Heart right ventricle (tissue), 16 donors: ENCODE measurements around the gene DRAM1. TPM values are rescaled to one million over a fixed set of nuclear protein-coding genes. Genes with fewer than 3 reads are reported as not detected.

Source experiments
- ATAC-seq, 8 donors: fragments of 200-7000 bp; cut with Tn5 transposase; one replicate each; pipeline ENCODE4 v1.9.1; 2020; ENCODE audit warnings: mild to moderate bottlenecking in 8 of 8, moderate library complexity in 8 of 8, moderate number of reproducible peaks in 1 of 8
- DNase-seq, 2 donors: peaks; one replicate each; pipeline ENCODE4 v3.0.0-alpha.2; 2020
- H3K27ac ChIP-seq, 10 donors: fragments of 200-600 bp; sonication (generic) in 2 of 10; one replicate each; pipeline versions ENCODE4 v1.5.0 to v1.8.0; 2020 to 2022; ENCODE audit warnings: mild to moderate bottlenecking in 3 of 10
- H3K27me3 ChIP-seq, 7 donors: fragments of 200-600 bp; one replicate each; pipeline ENCODE4 v1.8.0; 2021 to 2022; ENCODE audit warnings: mild to moderate bottlenecking in 2 of 7
- H3K36me3 ChIP-seq, 9 donors: fragments of 200-600 bp; sonication (generic) in 1 of 9; one replicate each; pipeline versions ENCODE4 v1.5.0 to v1.8.0; 2020 to 2022; ENCODE audit warnings: mild to moderate bottlenecking in 2 of 9
- H3K4me1 ChIP-seq, 9 donors: fragments of 200-600 bp; sonication (generic) in 1 of 9; one replicate each; pipeline versions ENCODE4 v1.5.0 to v1.8.0; 2020 to 2022; ENCODE audit warnings: mild to moderate bottlenecking in 4 of 9
- H3K4me3 ChIP-seq, 10 donors: fragments of 200-600 bp; sonication (generic) in 2 of 10; one replicate each; pipeline versions ENCODE4 v1.5.0 to v1.8.0; 2020 to 2022; ENCODE audit warnings: mild to moderate bottlenecking in 7 of 10, moderate library complexity in 2 of 10
- H3K9me3 ChIP-seq, 11 donors: fragments of 200-600 bp in 10 of 11; sonication (generic) in 2 of 11; one replicate each; pipeline versions ENCODE4 v1.5.0 to v1.8.0; 2013 to 2022; ENCODE audit warnings: mild to moderate bottlenecking in 2 of 11, control low read depth in 1 of 11, moderate library complexity in 1 of 11
- CTCF ChIP-seq, 9 donors: fragments of 200-600 bp; sonication (generic) in 2 of 9; IDR thresholded peaks; one replicate each; pipeline versions ENCODE4 v1.5.0 to v1.8.0; 2021 to 2022; ENCODE audit warnings: antibody characterized with exemption in 9 of 9, mild to moderate bottlenecking in 5 of 9, moderate library complexity in 1 of 9
- WGBS, 2 donors: extraction: QIAGEN DNeasy Blood & Tissue Kit; methylation state at CpG; one replicate each; pipeline ENCODE4 v1.1.7; 2013; ENCODE audit warnings: inconsistent platforms in 1 of 2; 5-methylcytosine and 5-hydroxymethylcytosine counted together
- intact Hi-C, 10 donors: fragments of 100-400 bp; cut with DNase I; formaldehyde crosslinking; loops; one replicate each; pipeline versions ENCODE4 v1.11.1 to v1.14.2; 2022
- polyA plus RNA-seq, 2 donors: library from polyadenylated mRNA; stranded (reverse); fragments of 200-250 nt; gene quantifications; one replicate each; pipeline ENCODE4 v1.2.3, GENCODE V29; 2013
- total RNA-seq, 10 donors: library from RNA; stranded (reverse); fragmentation: NEBNext Ultra II Directional in 3 of 10; extraction: Animal tissue kit (Norgen Biotek cat#: 25700) in 3 of 10; gene quantifications; one replicate each; pipeline versions ENCODE4 v1.2.1 to v1.2.4, GENCODE V29; 2021 to 2023
- donor health status: Arrhythmogenic right ventricular cardiomyopathy.
- donor health status: ischemic (EF 13 %, LVEDD 7.1; RV severe dilation, severe dysfunction).
- donor health status: healthy with polysubstance abuse.
- donor health status: DM: no; HTN: yes; CAD: no.
- donor health status: DM: no; HTN: no; CAD: no.
- donor health status: ischemic (EF 25% LVEDD 6.9; RV normal size, moderate dysfunction).
- donor health status: ischemic (EF 25% LVEDD 5.7; RV mildly dilated, moderate dysfunction).
- donor health status: healthy.
- donor health status: DM: yes; HTN: yes; CAD: no.
- donor health status: Ischemic cardiomyopathy.
- donor health status: ischemic (EF 35%, LVEDD 5.7; RV mildly dilated, moderate dysfunction).
- donor health status: nonischemic (EF 11% LVEDD 7.7; RV severe dilation, severe dysfunction).
- donor health status: DM: yes; HTN: yes; CAD: no.
- donor health status: PGD.
- donor health status: ischemic (EF 29% LVEDD 5.4; RV normal size, mild dysfunction).
- donor health status: nonischemic (EF 23%, LVEDD 6.1; RV moderate dilation, normal function).

The DRAM1 gene
- total and polyA plus RNA-seq, 12 donors: 2.4 to 19.6 (median 3.7) TPM

DNA sequence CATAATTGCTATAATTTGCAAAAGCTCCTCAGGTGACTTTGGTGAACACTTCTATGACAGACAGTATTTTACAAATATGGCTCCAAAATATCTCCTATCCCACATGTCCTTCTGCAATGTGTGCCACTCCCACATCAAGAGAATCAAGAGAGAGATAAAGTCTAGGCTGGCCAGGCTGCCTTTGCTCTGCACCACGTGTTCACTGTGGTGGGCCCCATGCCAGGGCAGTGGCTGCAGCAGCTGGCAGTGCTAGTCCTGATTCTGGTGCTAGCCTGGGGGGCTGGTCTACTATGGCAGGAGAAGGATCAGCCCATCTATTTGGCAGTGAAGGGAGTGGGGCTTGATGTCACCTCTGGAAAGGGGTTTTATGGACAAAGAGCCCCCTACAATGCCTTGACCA, 86.3 kb downstream of the DRAM1 start:
- ATAC-seq (no peak), DNase-seq (peak in 1 of 2 donors; percentile 16)
- intact Hi-C loops: no loop called here
- 16 to 26% methylated on average over 1 of the region's 1 CpG for WGBS, 2 donors
- Histone ChIP-seq H3K4me3 (no peak overlapping the region), H3K9me3 (peaks cover 0 to 12% (median 0%) of the 10 kb centered on the region in 11 donors), H3K36me3 (no peaks in the 10 kb centered on the region), H3K4me1 (no peaks in the 10 kb centered on the region), H3K27me3 (no peaks in the 10 kb centered on the region), H3K27ac (no peak overlapping the region)
- TF ChIP-seq CTCF (IDR thresholded peaks at IDR 0.05): no peak

DNA sequence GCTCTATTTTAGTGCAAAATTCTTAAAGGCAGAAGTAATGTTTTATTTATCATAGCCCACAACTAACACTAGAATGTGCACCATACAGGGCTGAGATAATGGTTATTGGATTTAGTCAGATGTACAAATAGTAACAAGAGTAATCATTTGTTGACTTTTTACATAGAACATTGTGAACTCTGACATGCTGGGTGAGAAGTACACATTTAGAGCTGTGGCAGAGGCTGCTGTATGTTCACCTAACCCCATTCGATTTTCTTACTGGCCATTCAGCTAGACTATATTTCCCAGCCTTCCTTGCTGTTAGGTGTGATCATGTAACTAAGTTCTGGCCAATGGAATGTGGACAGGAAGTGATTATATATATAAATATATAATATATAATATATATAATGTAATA, 89.1 kb downstream of the DRAM1 start:
- TF ChIP-seq CTCF (IDR thresholded peaks at IDR 0.05): no peak
- no peaks in the 10 kb centered on the region for H3K27me3 ChIP-seq
- no peak for ATAC-seq
- H3K4me3 ChIP-seq: no peak overlapping the region
- H3K4me1 ChIP-seq: no peaks in the 10 kb centered on the region
- intact Hi-C loops: no loop called here
- no peak overlapping the region for H3K27ac ChIP-seq
- DNase-seq: no peak
- H3K9me3 ChIP-seq: peaks cover 0 to 10% (median 0%) of the 10 kb centered on the region in 11 donors
- H3K36me3 ChIP-seq: no peaks in the 10 kb centered on the region
- whole genome bisulfite sequencing, 2 donors: 92 to 93% methylated on average over 1 of the region's 1 CpG

- H3K27me3 ChIP-seq: no peaks in the 10 kb centered on the region
- no peak for DNase-seq
- no peak for TF ChIP-seq CTCF (IDR thresholded peaks at IDR 0.05)
- no peaks in the 10 kb centered on the region for H3K4me1 ChIP-seq
- H3K4me3 ChIP-seq: no peak overlapping the region
- intact Hi-C loops: no loop called here
- H3K9me3 ChIP-seq: peaks cover 0 to 17% (median 0%) of the 10 kb centered on the region in 11 donors
- WGBS, 2 donors: 68 to 76% methylated on average over 4 of the region's 4 CpGs
- ATAC-seq: no peak
- no peaks in the 10 kb centered on the region for H3K36me3 ChIP-seq
- H3K27ac ChIP-seq: no peak overlapping the region
Observed at GRCh38 chr12:101967506-101967905, 90.1 kb downstream of the DRAM1 start.

GRCh38 chr12:101968770-101969169, 91.4 kb downstream of the DRAM1 start:
- Histone ChIP-seq H3K27ac (no peak overlapping the region), H3K4me3 (no peak overlapping the region), H3K27me3 (no peaks in the 10 kb centered on the region), H3K9me3 (peaks cover 0 to 17% (median 0%) of the 10 kb centered on the region in 11 donors), H3K4me1 (no peaks in the 10 kb centered on the region), H3K36me3 (no peaks in the 10 kb centered on the region)
- DNase-seq: no peak
- TF ChIP-seq CTCF (IDR thresholded peaks at IDR 0.05): no peak
- intact Hi-C loops: no loop called here
- ATAC-seq: no peak
- 74 to 80% methylated on average over 1 of the region's 1 CpG for WGBS, 2 donors

Other genes with a start within 250 kb of the DRAM1 start
- 100 to 1,000 TPM in 7 of 10 donors, 10 to 100 TPM in 3; 85.8 to 215 (median 108) TPM for gene CHPT1, start 179.9 kb upstream of the DRAM1 start, total RNA-seq
- gene CHPT1, start 179.9 kb upstream of the DRAM1 start, polyA plus RNA-seq: 100 to 1,000 TPM in 1 of 2 donors, 10 to 100 TPM in 1; 42.2 to 136 TPM
- gene SYCP3, start 138.1 kb upstream of the DRAM1 start, total RNA-seq: under 1 TPM in 1 of 10 donors, not detected in 9; 0.18 TPM
- under 1 TPM; 0.07 to 0.22 TPM for gene SYCP3, start 138.1 kb upstream of the DRAM1 start, polyA plus RNA-seq
- gene GNPTAB, start 46.6 kb upstream of the DRAM1 start, total RNA-seq: 10 to 100 TPM; 39.9 to 60.6 (median 49.0) TPM
- 10 to 100 TPM; 10.5 to 24.6 TPM for gene GNPTAB, start 46.6 kb upstream of the DRAM1 start, polyA plus RNA-seq
- 10 to 100 TPM; 33.2 to 55.2 (median 40.7) TPM for gene WASHC3, start 184.4 kb downstream of the DRAM1 start, total RNA-seq
- gene WASHC3, start 184.4 kb downstream of the DRAM1 start, polyA plus RNA-seq: 10 to 100 TPM; 45.9 to 54.2 TPM
- gene NUP37, start 242.5 kb downstream of the DRAM1 start, total RNA-seq: 10 to 100 TPM; 16.5 to 23.9 (median 21.1) TPM
- gene NUP37, start 242.5 kb downstream of the DRAM1 start, polyA plus RNA-seq: 10 to 100 TPM in 1 of 2 donors, 1 to 10 TPM in 1; 6.4 to 15.7 TPM
- 1 to 10 TPM in 2 of 10 donors, under 1 TPM in 7, not detected in 1; 0.39 to 1.8 (median 0.80) TPM for gene PARPBP, start 242.6 kb downstream of the DRAM1 start, total RNA-seq
- under 1 TPM; 0.39 to 0.80 TPM for gene PARPBP, start 242.6 kb downstream of the DRAM1 start, polyA plus RNA-seq